ENCODE results near the gene SGPP2. TPM values are rescaled to one million over a fixed set of nuclear protein-coding genes. Genes with fewer than 3 reads are reported as not detected.

SGPP2 gene
- total RNA-seq, 2 experiments from 2014 or later: 9.4 to 12.1 TPM

- Mint-ChIP-seq H3K27ac (no peak overlapping the region), H3K9me3 (ENCODE audit: low read depth) (no peaks in the 10 kb centered on the region), H3K4me1 (no peaks in the 10 kb centered on the region), H3K36me3 (ENCODE audit: low read depth) (peaks cover 8% of the 10 kb centered on the region), H3K4me3 (no peak overlapping the region), H3K27me3 (no peaks in the 10 kb centered on the region)
- ChIA-PET CTCF (no interaction called here), POLR2A (no interaction called here)
- ATAC-seq: no peak
- intact Hi-C loops (cut with DNase I, micrococcal nuclease): no loop called here
- DNase-seq: no peak
These were observed 82.0 kb downstream of the SGPP2 start for GRCh38 chr2:222506230-222506935.

GRCh38 chr2:222514901-222515300, 90.6 kb downstream of the SGPP2 start:
- Mint-ChIP-seq H3K4me3 (no peak overlapping the region), H3K36me3 (ENCODE audit: low read depth) (peaks cover 5% of the 10 kb centered on the region), H3K4me1 (no peaks in the 10 kb centered on the region), H3K27me3 (peaks cover 15% of the 10 kb centered on the region), H3K27ac (no peak overlapping the region), H3K9me3 (ENCODE audit: low read depth) (peaks cover 5% of the 10 kb centered on the region)
- ChIA-PET CTCF (no interaction called here), POLR2A (no interaction called here)
- DNase-seq: no peak
- intact Hi-C loops (cut with DNase I, micrococcal nuclease): no loop called here
- no peak for ATAC-seq

- DNase-seq (no peak), ATAC-seq (no peak)
- ChIA-PET CTCF (interaction anchor here (0.7 kb wide), 1 partner anchor 94 kb away, joined by 4 read pairs; no protein-coding TSS in a partner anchor), POLR2A (no interaction called here)
- no peaks in the 10 kb centered on the region for H3K4me1 Mint-ChIP-seq
- H3K36me3 Mint-ChIP-seq (ENCODE audit: low read depth): peaks cover 4% of the 10 kb centered on the region
- no peak overlapping the region for H3K4me3 Mint-ChIP-seq
- H3K27ac Mint-ChIP-seq: no peak overlapping the region
- intact Hi-C loops (cut with DNase I, micrococcal nuclease): no loop called here
- H3K27me3 Mint-ChIP-seq: peaks cover 15% of the 10 kb centered on the region
- H3K9me3 Mint-ChIP-seq (ENCODE audit: low read depth): no peaks in the 10 kb centered on the region
These were observed 94.4 kb downstream of the SGPP2 start for GRCh38 chr2:222518570-222519381.

- POLR2A ChIA-PET: no interaction called here
- H3K9me3 Mint-ChIP-seq (ENCODE audit: low read depth): no peaks in the 10 kb centered on the region
- DNase-seq: no peak
- no peaks in the 10 kb centered on the region for H3K4me1 Mint-ChIP-seq
- H3K27me3 Mint-ChIP-seq: peaks cover 11% of the 10 kb centered on the region
- intact Hi-C loops (cut with DNase I, micrococcal nuclease): loop anchor here in 1 of 2 experiments (10.0 kb wide), 1 partner anchor 96 kb away; the partner anchor contains the start of gene SGPP2
- no peak overlapping the region for H3K4me3 Mint-ChIP-seq
- H3K27ac Mint-ChIP-seq: no peak overlapping the region
- CTCF ChIA-PET: no interaction called here
- H3K36me3 Mint-ChIP-seq (ENCODE audit: low read depth): peaks cover 8% of the 10 kb centered on the region
- ATAC-seq: peak; percentile 72
These were observed 96.8 kb downstream of the SGPP2 start for GRCh38 chr2:222521099-222521498.

GRCh38 chr2:222522082-222522481, 97.7 kb downstream of the SGPP2 start:
- ATAC-seq: no peak
- no peak for DNase-seq
- Mint-ChIP-seq H3K27me3 (peaks cover 8% of the 10 kb centered on the region), H3K9me3 (ENCODE audit: low read depth) (no peaks in the 10 kb centered on the region), H3K27ac (no peak overlapping the region), H3K36me3 (ENCODE audit: low read depth) (peaks cover 14% of the 10 kb centered on the region), H3K4me1 (no peaks in the 10 kb centered on the region), H3K4me3 (no peak overlapping the region)
- ChIA-PET POLR2A (no interaction called here), CTCF (no interaction called here)
- intact Hi-C loops (cut with DNase I, micrococcal nuclease): loop anchor here in 1 of 2 experiments (10.0 kb wide), 1 partner anchor 97 kb away; the partner anchor contains the start of gene SGPP2

- ATAC-seq: no peak
- Mint-ChIP-seq H3K27ac (no peak overlapping the region), H3K9me3 (ENCODE audit: low read depth) (no peaks in the 10 kb centered on the region), H3K36me3 (ENCODE audit: low read depth) (peaks cover 14% of the 10 kb centered on the region), H3K27me3 (peaks cover 4% of the 10 kb centered on the region), H3K4me1 (no peaks in the 10 kb centered on the region), H3K4me3 (no peak overlapping the region)
- ChIA-PET POLR2A (no interaction called here), CTCF (interaction anchor here (0.9 kb wide), 1 partner anchor 8 kb away, joined by 4 read pairs; no protein-coding TSS in a partner anchor)
- intact Hi-C loops (cut with DNase I, micrococcal nuclease): loop anchor here in 1 of 2 experiments (10.0 kb wide), 1 partner anchor 99 kb away; the partner anchor contains the start of gene SGPP2
- no peak for DNase-seq
These were observed 99.6 kb downstream of the SGPP2 start for GRCh38 chr2:222523783-222524544.

GRCh38 chr2:222525811-222526210, 101.5 kb downstream of the SGPP2 start:
- Mint-ChIP-seq H3K27ac (no peak overlapping the region), H3K4me3 (no peak overlapping the region)

GRCh38 chr2:222526480-222527277, 102.3 kb downstream of the SGPP2 start:
- Mint-ChIP-seq H3K4me1 (no peaks in the 10 kb centered on the region), H3K27me3 (no peaks in the 10 kb centered on the region), H3K36me3 (ENCODE audit: low read depth) (peaks cover 14% of the 10 kb centered on the region), H3K4me3 (no peak overlapping the region), H3K9me3 (ENCODE audit: low read depth) (no peaks in the 10 kb centered on the region), H3K27ac (no peak overlapping the region)
- ATAC-seq (no peak), DNase-seq (no peak)
- intact Hi-C loops (cut with DNase I, micrococcal nuclease): loop anchor here in 1 of 2 experiments (10.0 kb wide), 1 partner anchor 102 kb away; the partner anchor contains the start of gene SGPP2
- ChIA-PET CTCF (no interaction called here), POLR2A (no interaction called here)

More at GRCh38 chr2:222525811-222526210, 101.5 kb downstream of the SGPP2 start:
- peaks cover 14% of the 10 kb centered on the region for H3K36me3 Mint-ChIP-seq (ENCODE audit: low read depth)
- intact Hi-C loops (cut with DNase I, micrococcal nuclease): loop anchor here in 1 of 2 experiments (10.0 kb wide), 1 partner anchor 101 kb away; the partner anchor contains the start of gene SGPP2
- H3K27me3 Mint-ChIP-seq: no peaks in the 10 kb centered on the region
- ChIA-PET POLR2A (no interaction called here), CTCF (no interaction called here)
- DNase-seq: no peak
- H3K9me3 Mint-ChIP-seq (ENCODE audit: low read depth): no peaks in the 10 kb centered on the region
- no peaks in the 10 kb centered on the region for H3K4me1 Mint-ChIP-seq
- ATAC-seq: no peak

- DNase-seq (no peak), ATAC-seq (no peak)
- H3K4me1 Mint-ChIP-seq: no peaks in the 10 kb centered on the region
- ChIA-PET CTCF (interaction anchor here (1.3 kb wide), 1 partner anchor 9 kb away, joined by 4 read pairs; no protein-coding TSS in a partner anchor), POLR2A (no interaction called here)
- no peak overlapping the region for H3K27ac Mint-ChIP-seq
- H3K36me3 Mint-ChIP-seq (ENCODE audit: low read depth): no peaks in the 10 kb centered on the region
- H3K9me3 Mint-ChIP-seq (ENCODE audit: low read depth): no peaks in the 10 kb centered on the region
- peaks cover 2% of the 10 kb centered on the region for H3K27me3 Mint-ChIP-seq
- intact Hi-C loops (cut with DNase I, micrococcal nuclease): no loop called here
- H3K4me3 Mint-ChIP-seq: no peak overlapping the region
These were observed 108.0 kb downstream of the SGPP2 start for GRCh38 chr2:222532315-222532714.

GRCh38 chr2:222535477-222535876, 111.1 kb downstream of the SGPP2 start:
- peaks cover 5% of the 10 kb centered on the region for H3K27me3 Mint-ChIP-seq
- no peaks in the 10 kb centered on the region for H3K4me1 Mint-ChIP-seq
- no peaks in the 10 kb centered on the region for H3K9me3 Mint-ChIP-seq (ENCODE audit: low read depth)
- CTCF ChIA-PET: no interaction called here
- no peaks in the 10 kb centered on the region for H3K36me3 Mint-ChIP-seq (ENCODE audit: low read depth)
- H3K4me3 Mint-ChIP-seq: no peak overlapping the region
- POLR2A ChIA-PET: no interaction called here
- no peak overlapping the region for H3K27ac Mint-ChIP-seq
- intact Hi-C loops (cut with DNase I, micrococcal nuclease): no loop called here
- no peak for DNase-seq
- no peak for ATAC-seq

- H3K4me3 Mint-ChIP-seq: no peak overlapping the region
- ChIA-PET POLR2A (no interaction called here), CTCF (no interaction called here)
- no peak overlapping the region for H3K27ac Mint-ChIP-seq
- H3K36me3 Mint-ChIP-seq (ENCODE audit: low read depth): no peaks in the 10 kb centered on the region
- peaks cover 7% of the 10 kb centered on the region for H3K27me3 Mint-ChIP-seq
- intact Hi-C loops (cut with DNase I, micrococcal nuclease): no loop called here
- DNase-seq (no peak), ATAC-seq (no peak)
- no peaks in the 10 kb centered on the region for H3K9me3 Mint-ChIP-seq (ENCODE audit: low read depth)
- H3K4me1 Mint-ChIP-seq: no peaks in the 10 kb centered on the region
These were observed 114.2 kb downstream of the SGPP2 start for GRCh38 chr2:222538535-222538934.

Measured in activated CD4-positive, alpha-beta T cell treated with anti-CD3 and anti-CD28 coated beads for 36 hours (primary cell).